Endothelial cell of umbilical vein (primary cell): ENCODE results near the gene KCNG3.

Source experiments
- EZH2 ChIP-seq: IDR thresholded peaks from 2 replicates; pipeline ENCODE4 v1.6.1; 2012; ENCODE audit warnings: borderline replicate concordance, low read depth, mild to moderate bottlenecking, moderate library complexity, low read length, inconsistent platforms; ENCODE audit not compliant: severe bottlenecking
- FOS ChIP-seq: IDR thresholded peaks from 2 replicates; pipeline ENCODE4 v1.6.1; 2011; ENCODE audit warnings: mild to moderate bottlenecking, low read length, moderate library complexity, borderline replicate concordance; ENCODE audit not compliant: insufficient read depth
- GATA2 ChIP-seq: IDR thresholded peaks from 2 replicates; pipeline ENCODE4 v1.7.0; 2011; ENCODE audit warnings: low read depth, mild to moderate bottlenecking, moderate library complexity, mixed read lengths, low read length; ENCODE audit not compliant: insufficient read length, insufficient read depth
- MYC ChIP-seq: IDR thresholded peaks from one replicate; pipeline ENCODE4 v1.6.1; 2011; ENCODE audit warnings: mild to moderate bottlenecking, low read depth, low read length
- POLR2A ChIP-seq: IDR thresholded peaks from 2 replicates; pipeline ENCODE4 v1.6.1; 2012; ENCODE audit warnings: low read depth, mild to moderate bottlenecking, control low read depth, low read length
- POLR2AphosphoS5 ChIP-seq: IDR thresholded peaks from 2 replicates; pipeline ENCODE4 v1.6.1; 2012; ENCODE audit warnings: low read depth, mild to moderate bottlenecking, control low read depth, low read length, moderate library complexity; ENCODE audit not compliant: insufficient read depth
- TF ChIP-seq, protein P1 (sequence below), 2 donors: IDR thresholded peaks; 1 replicate in 1 of 2; 2 replicates in 1 of 2; pipeline ENCODE4 v1.5.1; 2011; ENCODE audit warnings: low read length in 2 of 2, mild to moderate bottlenecking in 2 of 2, moderate library complexity in 2 of 2, control low read depth in 1 of 2, inconsistent platforms in 1 of 2, low read depth in 1 of 2; ENCODE audit not compliant: insufficient read depth in 1 of 2; ENCODE audit errors: extremely low read depth in 1 of 2
- TF ChIP-seq, protein P2 (sequence below): IDR thresholded peaks from 2 replicates; pipeline ENCODE4 v1.6.1; 2011; ENCODE audit not compliant: insufficient read depth, insufficient read length

DNA sequence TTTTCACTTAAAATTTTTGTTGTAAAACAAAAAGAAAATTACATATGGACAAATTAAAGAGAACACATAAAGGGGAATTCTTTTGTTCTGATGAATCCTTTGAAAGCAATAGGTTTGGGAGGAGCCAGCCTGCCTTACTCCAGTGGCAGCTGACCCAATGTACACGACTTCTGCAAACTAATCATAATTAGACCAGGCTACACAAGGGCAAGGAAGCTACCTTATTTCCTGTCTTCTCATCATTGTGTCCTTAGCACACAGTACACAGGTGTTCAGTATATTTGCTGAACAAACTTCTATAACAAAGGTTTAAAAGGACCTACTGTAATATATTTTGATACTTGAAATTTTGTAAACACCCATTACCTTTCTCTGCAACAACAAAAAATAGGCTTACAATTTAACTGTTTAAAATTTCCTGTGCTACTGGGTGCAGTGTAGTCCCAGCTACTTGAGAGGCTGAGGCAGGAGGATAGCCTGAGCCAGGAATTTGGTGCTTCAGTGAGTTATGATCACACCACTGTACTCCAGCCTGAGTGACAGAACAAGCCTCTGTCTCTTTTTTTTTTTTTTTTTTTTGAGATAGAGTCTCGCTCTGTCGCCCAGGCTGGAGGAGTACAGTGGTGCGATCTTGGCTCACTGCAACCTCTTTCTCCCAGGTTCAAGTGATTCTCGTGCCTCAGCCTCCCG, 18.9 kb downstream of the KCNG3 start:
- TF ChIP-seq EZH2 = no peak
- TF ChIP-seq, protein P1, sequence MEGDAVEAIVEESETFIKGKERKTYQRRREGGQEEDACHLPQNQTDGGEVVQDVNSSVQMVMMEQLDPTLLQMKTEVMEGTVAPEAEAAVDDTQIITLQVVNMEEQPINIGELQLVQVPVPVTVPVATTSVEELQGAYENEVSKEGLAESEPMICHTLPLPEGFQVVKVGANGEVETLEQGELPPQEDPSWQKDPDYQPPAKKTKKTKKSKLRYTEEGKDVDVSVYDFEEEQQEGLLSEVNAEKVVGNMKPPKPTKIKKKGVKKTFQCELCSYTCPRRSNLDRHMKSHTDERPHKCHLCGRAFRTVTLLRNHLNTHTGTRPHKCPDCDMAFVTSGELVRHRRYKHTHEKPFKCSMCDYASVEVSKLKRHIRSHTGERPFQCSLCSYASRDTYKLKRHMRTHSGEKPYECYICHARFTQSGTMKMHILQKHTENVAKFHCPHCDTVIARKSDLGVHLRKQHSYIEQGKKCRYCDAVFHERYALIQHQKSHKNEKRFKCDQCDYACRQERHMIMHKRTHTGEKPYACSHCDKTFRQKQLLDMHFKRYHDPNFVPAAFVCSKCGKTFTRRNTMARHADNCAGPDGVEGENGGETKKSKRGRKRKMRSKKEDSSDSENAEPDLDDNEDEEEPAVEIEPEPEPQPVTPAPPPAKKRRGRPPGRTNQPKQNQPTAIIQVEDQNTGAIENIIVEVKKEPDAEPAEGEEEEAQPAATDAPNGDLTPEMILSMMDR (IDR thresholded peaks at IDR 0.05; ENCODE audit: extremely low read depth in 1 of 2, insufficient read depth in 1 of 2, low read depth in 1 of 2, low read length in 2 of 2) = no peak
- TF ChIP-seq, protein P2, sequence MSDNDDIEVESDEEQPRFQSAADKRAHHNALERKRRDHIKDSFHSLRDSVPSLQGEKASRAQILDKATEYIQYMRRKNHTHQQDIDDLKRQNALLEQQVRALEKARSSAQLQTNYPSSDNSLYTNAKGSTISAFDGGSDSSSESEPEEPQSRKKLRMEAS = no peak
- TF ChIP-seq POLR2AphosphoS5 = no peak
- no peak for TF ChIP-seq FOS
- TF ChIP-seq POLR2A = no peak
- no peak for TF ChIP-seq GATA2
- TF ChIP-seq MYC = no peak
